ENCODE data around the gene PRR23A.

Gene PRR23A

DNA sequence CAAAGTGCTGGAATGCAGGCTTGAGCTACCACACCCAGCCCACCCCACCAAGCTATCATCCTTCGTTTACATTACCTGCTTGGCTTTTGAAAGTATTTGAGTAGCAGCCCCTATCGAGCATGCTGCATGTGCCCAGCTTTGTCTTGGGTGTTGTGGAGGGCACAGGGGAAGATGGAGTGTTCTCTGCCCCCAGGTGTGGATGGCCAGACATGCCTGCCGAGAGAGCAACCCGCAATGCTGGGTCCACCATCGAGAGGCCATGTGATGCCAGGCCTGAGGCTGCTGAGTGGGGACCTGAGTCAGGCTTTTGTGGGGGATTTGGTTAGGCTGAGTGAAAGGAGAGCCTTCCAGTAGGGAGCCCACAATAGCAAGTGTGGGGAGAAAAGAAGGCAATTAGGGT is 33.1 kb downstream of the PRR23A start:
- Histone ChIP-seq H4K8ac (ENCODE audit: low read depth, low read length) (no peak overlapping the region), H3K18ac (ENCODE audit: low read length) (no peak overlapping the region), H2BK5ac (ENCODE audit: low read length) (no peak overlapping the region), H2BK120ac (ENCODE audit: low read depth, low read length) (no peak overlapping the region), H2BK12ac (ENCODE audit: low read length) (no peak overlapping the region), H3K4me2 (ENCODE audit: insufficient read depth, low read length, poor library complexity, severe bottlenecking) (no peak overlapping the region), H3K9me3 (replicated peaks in 1 of 2; ENCODE audit: control insufficient read depth in 2 of 2, insufficient read depth in 1 of 2, low read depth in 1 of 2, low read length in 2 of 2) (no peaks in the 10 kb centered on the region), H3K36me3 (replicated peaks in 1 of 2; ENCODE audit: control insufficient read depth in 2 of 2, insufficient read depth in 2 of 2, low read length in 2 of 2) (no peaks in the 10 kb centered on the region), H3K79me1 (ENCODE audit: low read depth, low read length) (no peaks in the 10 kb centered on the region), H2AK5ac (ENCODE audit: low read depth, low read length) (no peak overlapping the region), H3K4me3 (ENCODE audit: low read length in 2 of 2) (no peak overlapping the region), H3K9ac (ENCODE audit: low read depth, low read length, poor library complexity) (no peak overlapping the region), H2BK15ac (ENCODE audit: low read length) (peak overlapping the region; percentile 45), H2AFZ (ENCODE audit: low read length) (no peak overlapping the region), H3K27ac (replicated peaks; ENCODE audit: low read length) (no peak overlapping the region), H4K91ac (ENCODE audit: low read depth, low read length, poor library complexity) (no peak overlapping the region), H3K27me3 (ENCODE audit: control insufficient read depth in 3 of 3, insufficient read depth in 3 of 3, low read depth in 1 of 3, low read length in 3 of 3) (no peaks in the 10 kb centered on the region), H3K14ac (ENCODE audit: low read length) (no peak overlapping the region), H3K4ac (ENCODE audit: low read length) (no peak overlapping the region), H3K23ac (ENCODE audit: low read depth, low read length, poor library complexity) (peak overlapping the region; percentile 32), H3K4me1 (ENCODE audit: control insufficient read depth in 2 of 2, insufficient read depth in 1 of 2, low read depth in 1 of 2, low read length in 2 of 2) (peaks cover 0 to 5% of the 10 kb centered on the region in 2 donors)
- no peak for DNase-seq (ENCODE audit: low spot score)
- no CpG with 5 or more reads among the region's 5 CpGs for whole genome bisulfite sequencing, 2 donors (ENCODE audit: extremely low coverage in 2 of 2, insufficient read length in 2 of 2, insufficient replicate concordance in 1 of 2)

DNA sequence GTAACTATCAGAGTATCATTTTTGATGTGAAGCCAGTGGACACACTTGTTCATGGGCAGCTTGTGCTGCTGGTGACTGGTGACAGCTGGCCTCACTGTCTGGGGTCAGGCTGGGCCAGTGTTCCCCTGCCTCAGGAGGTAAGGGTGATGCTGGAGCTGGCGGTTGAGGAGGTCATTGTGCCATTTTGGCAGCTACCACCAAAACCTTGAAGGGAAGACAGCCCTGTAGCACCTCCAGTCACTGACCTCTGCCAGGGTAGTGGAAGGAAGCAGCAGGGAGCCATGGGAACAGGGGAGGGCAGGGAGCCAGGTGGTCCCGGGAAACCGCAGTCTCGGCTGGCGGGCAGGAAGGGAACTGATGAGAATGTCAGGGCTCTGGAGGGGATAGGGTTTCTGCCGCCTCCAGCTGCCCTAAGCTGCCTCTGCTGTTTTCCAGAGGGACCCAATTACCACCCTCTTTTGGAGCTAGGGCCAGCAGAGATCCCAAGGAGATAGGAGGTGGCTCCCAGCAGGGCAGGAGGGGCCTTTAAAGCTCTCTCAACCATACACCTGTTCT is 34.2 kb downstream of the PRR23A start:
- H4K8ac ChIP-seq (ENCODE audit: low read depth, low read length): no peak overlapping the region
- H4K91ac ChIP-seq (ENCODE audit: low read depth, low read length, poor library complexity): no peak overlapping the region
- H3K4ac ChIP-seq (ENCODE audit: low read length): no peak overlapping the region
- no peak for DNase-seq (ENCODE audit: low spot score)
- H3K27me3 ChIP-seq (ENCODE audit: control insufficient read depth in 3 of 3, insufficient read depth in 3 of 3, low read depth in 1 of 3, low read length in 3 of 3): no peaks in the 10 kb centered on the region
- H3K4me2 ChIP-seq (ENCODE audit: insufficient read depth, low read length, poor library complexity, severe bottlenecking): no peak overlapping the region
- no peaks in the 10 kb centered on the region for H3K79me1 ChIP-seq (ENCODE audit: low read depth, low read length)
- no peak overlapping the region for H3K23ac ChIP-seq (ENCODE audit: low read depth, low read length, poor library complexity)
- no peak overlapping the region for H3K9ac ChIP-seq (ENCODE audit: low read depth, low read length, poor library complexity)
- H3K4me1 ChIP-seq (ENCODE audit: control insufficient read depth in 2 of 2, insufficient read depth in 1 of 2, low read depth in 1 of 2, low read length in 2 of 2): peaks cover 0 to 5% of the 10 kb centered on the region in 2 donors
- H2BK5ac ChIP-seq (ENCODE audit: low read length): no peak overlapping the region
- H3K18ac ChIP-seq (ENCODE audit: low read length): no peak overlapping the region
- no CpG with 5 or more reads among the region's 6 CpGs for WGBS, 2 donors (ENCODE audit: extremely low coverage in 2 of 2, insufficient read length in 2 of 2, insufficient replicate concordance in 1 of 2)
- no peak overlapping the region for H2AFZ ChIP-seq (ENCODE audit: low read length)
- no peak overlapping the region for H2BK120ac ChIP-seq (ENCODE audit: low read depth, low read length)
- H2AK5ac ChIP-seq (ENCODE audit: low read depth, low read length): no peak overlapping the region
- no peak overlapping the region for H2BK15ac ChIP-seq (ENCODE audit: low read length)
- H3K14ac ChIP-seq (ENCODE audit: low read length): no peak overlapping the region
- no peaks in the 10 kb centered on the region for H3K36me3 ChIP-seq (replicated peaks in 1 of 2; ENCODE audit: control insufficient read depth in 2 of 2, insufficient read depth in 2 of 2, low read length in 2 of 2)
- no peaks in the 10 kb centered on the region for H3K9me3 ChIP-seq (replicated peaks in 1 of 2; ENCODE audit: control insufficient read depth in 2 of 2, insufficient read depth in 1 of 2, low read depth in 1 of 2, low read length in 2 of 2)
- no peak overlapping the region for H3K4me3 ChIP-seq (ENCODE audit: low read length in 2 of 2)
- no peak overlapping the region for H2BK12ac ChIP-seq (ENCODE audit: low read length)
- no peak overlapping the region for H3K27ac ChIP-seq (replicated peaks; ENCODE audit: low read length)

DNA sequence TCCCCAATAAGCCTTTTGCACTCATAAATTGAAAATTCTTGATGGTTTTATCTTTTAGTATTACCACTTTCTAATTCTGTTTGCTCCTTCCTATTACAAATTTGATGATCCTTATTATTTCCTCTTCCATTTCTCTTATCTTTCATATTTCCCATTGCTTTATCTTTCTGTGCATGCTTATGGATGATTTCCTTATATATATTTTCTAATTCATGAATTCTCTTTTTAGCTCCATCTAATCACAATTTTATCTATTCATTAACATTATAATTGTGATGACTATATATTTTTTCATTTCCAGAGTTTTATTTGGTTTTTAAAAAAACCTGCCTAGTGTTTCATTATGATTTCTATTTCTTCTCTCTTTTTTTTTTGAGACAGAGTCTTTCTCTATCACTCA is 41.1 kb downstream of the PRR23A start:
- Histone ChIP-seq H3K27me3 (ENCODE audit: control insufficient read depth in 3 of 3, insufficient read depth in 3 of 3, low read depth in 1 of 3, low read length in 3 of 3) (no peaks in the 10 kb centered on the region), H4K8ac (ENCODE audit: low read depth, low read length) (no peak overlapping the region), H3K4ac (ENCODE audit: low read length) (no peak overlapping the region), H3K14ac (ENCODE audit: low read length) (no peak overlapping the region), H4K91ac (ENCODE audit: low read depth, low read length, poor library complexity) (no peak overlapping the region), H3K36me3 (replicated peaks in 1 of 2; ENCODE audit: control insufficient read depth in 2 of 2, insufficient read depth in 2 of 2, low read length in 2 of 2) (no peaks in the 10 kb centered on the region), H2BK120ac (ENCODE audit: low read depth, low read length) (no peak overlapping the region), H2BK5ac (ENCODE audit: low read length) (no peak overlapping the region), H3K4me3 (ENCODE audit: low read length in 2 of 2) (no peak overlapping the region), H2BK12ac (ENCODE audit: low read length) (no peak overlapping the region), H3K4me1 (ENCODE audit: control insufficient read depth in 2 of 2, insufficient read depth in 1 of 2, low read depth in 1 of 2, low read length in 2 of 2) (no peaks in the 10 kb centered on the region), H3K9ac (ENCODE audit: low read depth, low read length, poor library complexity) (no peak overlapping the region), H2BK15ac (ENCODE audit: low read length) (no peak overlapping the region), H3K23ac (ENCODE audit: low read depth, low read length, poor library complexity) (no peak overlapping the region), H3K18ac (ENCODE audit: low read length) (no peak overlapping the region), H2AK5ac (ENCODE audit: low read depth, low read length) (no peak overlapping the region), H3K27ac (replicated peaks; ENCODE audit: low read length) (no peak overlapping the region), H3K9me3 (replicated peaks in 1 of 2; ENCODE audit: control insufficient read depth in 2 of 2, insufficient read depth in 1 of 2, low read depth in 1 of 2, low read length in 2 of 2) (peaks cover 3% of the 10 kb centered on the region in 2 donors), H2AFZ (ENCODE audit: low read length) (no peak overlapping the region), H3K4me2 (ENCODE audit: insufficient read depth, low read length, poor library complexity, severe bottlenecking) (no peak overlapping the region), H3K79me1 (ENCODE audit: low read depth, low read length) (no peaks in the 10 kb centered on the region)
- no peak for DNase-seq (ENCODE audit: low spot score)

GRCh38 chr3:138964264-138964663 is 41.8 kb downstream of the PRR23A start:
- peaks cover 3% of the 10 kb centered on the region in 2 donors for H3K9me3 ChIP-seq (replicated peaks in 1 of 2; ENCODE audit: control insufficient read depth in 2 of 2, insufficient read depth in 1 of 2, low read depth in 1 of 2, low read length in 2 of 2)
- no peak overlapping the region for H2BK12ac ChIP-seq (ENCODE audit: low read length)
- no peak overlapping the region for H3K23ac ChIP-seq (ENCODE audit: low read depth, low read length, poor library complexity)
- H2BK120ac ChIP-seq (ENCODE audit: low read depth, low read length): no peak overlapping the region
- H3K9ac ChIP-seq (ENCODE audit: low read depth, low read length, poor library complexity): no peak overlapping the region
- H2BK5ac ChIP-seq (ENCODE audit: low read length): no peak overlapping the region
- no peak overlapping the region for H2AFZ ChIP-seq (ENCODE audit: low read length)
- H3K4ac ChIP-seq (ENCODE audit: low read length): no peak overlapping the region
- H2BK15ac ChIP-seq (ENCODE audit: low read length): no peak overlapping the region
- no peak overlapping the region for H4K8ac ChIP-seq (ENCODE audit: low read depth, low read length)
- no peaks in the 10 kb centered on the region for H3K4me1 ChIP-seq (ENCODE audit: control insufficient read depth in 2 of 2, insufficient read depth in 1 of 2, low read depth in 1 of 2, low read length in 2 of 2)
- no peak overlapping the region for H3K14ac ChIP-seq (ENCODE audit: low read length)
- H3K79me1 ChIP-seq (ENCODE audit: low read depth, low read length): no peaks in the 10 kb centered on the region
- no peak for DNase-seq (ENCODE audit: low spot score)
- WGBS, 2 donors (ENCODE audit: extremely low coverage in 2 of 2, insufficient read length in 2 of 2, insufficient replicate concordance in 1 of 2): no CpG with 5 or more reads among the region's 2 CpGs
- no peak overlapping the region for H3K4me2 ChIP-seq (ENCODE audit: insufficient read depth, low read length, poor library complexity, severe bottlenecking)
- no peak overlapping the region for H3K4me3 ChIP-seq (ENCODE audit: low read length in 2 of 2)
- peaks cover 0 to 4% (median 0%) of the 10 kb centered on the region in 3 experiments for H3K27me3 ChIP-seq (ENCODE audit: control insufficient read depth in 3 of 3, insufficient read depth in 3 of 3, low read depth in 1 of 3, low read length in 3 of 3)
- H4K91ac ChIP-seq (ENCODE audit: low read depth, low read length, poor library complexity): no peak overlapping the region
- H3K18ac ChIP-seq (ENCODE audit: low read length): no peak overlapping the region
- no peak overlapping the region for H3K27ac ChIP-seq (replicated peaks; ENCODE audit: low read length)
- no peak overlapping the region for H2AK5ac ChIP-seq (ENCODE audit: low read depth, low read length)
- H3K36me3 ChIP-seq (replicated peaks in 1 of 2; ENCODE audit: control insufficient read depth in 2 of 2, insufficient read depth in 2 of 2, low read length in 2 of 2): no peaks in the 10 kb centered on the region

Measured in neuronal stem cell (in vitro differentiated cells).